ENCODE data around the gene RFX5.
A peak's percentile ranks its signal among the peaks of the same experiment; 100 is the strongest.
"Not testable (repeated sequence)": the region's sequence is repeated elsewhere in the genome, so short reads cannot be mapped to it uniquely, and the experiment has no call there.

Gene RFX5

DNA sequence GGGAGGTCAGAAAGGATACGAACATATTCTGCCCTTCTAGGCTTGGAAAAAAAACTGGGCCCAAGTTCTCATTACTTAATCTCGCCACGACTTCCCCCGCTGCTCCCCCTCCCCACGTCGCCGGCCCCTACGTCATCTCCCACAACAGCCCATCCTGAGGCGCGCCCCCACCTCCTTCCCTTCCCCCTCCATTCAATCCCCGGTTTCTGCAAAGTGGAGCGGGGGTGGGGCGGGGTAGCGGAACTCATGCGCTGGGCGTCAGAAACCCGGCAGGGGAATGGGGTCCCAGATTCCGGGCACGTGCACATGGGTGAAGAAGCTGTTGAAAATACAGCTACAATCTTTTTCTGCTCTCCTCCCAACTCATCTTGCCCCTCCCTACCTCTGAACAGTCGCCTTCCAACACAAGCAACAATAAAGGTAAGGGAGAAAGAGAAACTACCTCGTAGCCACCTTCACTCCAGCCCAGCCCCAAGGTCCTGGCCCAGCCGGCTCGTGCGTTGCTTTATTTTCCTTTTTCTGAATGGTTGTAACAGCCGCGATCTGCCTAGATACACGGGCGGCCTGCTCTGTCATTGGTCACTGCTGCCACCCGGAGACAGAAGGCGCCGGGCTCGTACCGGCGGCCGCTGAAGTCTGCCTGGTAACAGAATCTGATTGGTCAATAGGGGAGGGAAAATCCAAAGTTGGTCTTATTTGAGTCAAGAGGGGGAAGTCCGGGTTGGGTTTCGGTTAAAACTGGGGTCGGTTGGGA lies at the start of gene RFX5:
TSS of gene RFX5 (minus strand) at position 484 of the 754 bp plus-strand sequence. CDS start 932 bp downstream, outside the sequence.
- DNase-seq (ENCODE audit: low spot score): peak; percentile 94

DNA sequence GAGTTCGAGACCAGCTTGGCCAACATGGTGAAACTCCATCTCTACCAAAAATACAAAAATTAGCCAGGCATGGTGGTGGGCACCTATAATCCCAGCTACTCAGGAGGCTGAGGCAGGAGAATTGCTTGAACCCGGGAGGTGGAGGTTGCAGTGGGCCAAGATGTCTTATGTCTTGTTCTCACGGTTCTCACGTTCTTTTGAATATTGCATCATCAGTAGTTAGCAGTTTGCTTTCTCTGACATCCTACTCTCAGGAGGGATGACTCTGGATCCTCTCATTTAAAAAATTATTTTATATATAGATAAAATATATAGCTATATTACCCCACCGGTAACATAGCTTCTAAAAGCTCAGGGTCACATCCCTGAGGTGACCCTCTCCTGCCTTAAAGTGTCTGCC lies 49.2 kb upstream of the RFX5 start:
- not testable (repeated sequence) for DNase-seq (ENCODE audit: low spot score)

DNA sequence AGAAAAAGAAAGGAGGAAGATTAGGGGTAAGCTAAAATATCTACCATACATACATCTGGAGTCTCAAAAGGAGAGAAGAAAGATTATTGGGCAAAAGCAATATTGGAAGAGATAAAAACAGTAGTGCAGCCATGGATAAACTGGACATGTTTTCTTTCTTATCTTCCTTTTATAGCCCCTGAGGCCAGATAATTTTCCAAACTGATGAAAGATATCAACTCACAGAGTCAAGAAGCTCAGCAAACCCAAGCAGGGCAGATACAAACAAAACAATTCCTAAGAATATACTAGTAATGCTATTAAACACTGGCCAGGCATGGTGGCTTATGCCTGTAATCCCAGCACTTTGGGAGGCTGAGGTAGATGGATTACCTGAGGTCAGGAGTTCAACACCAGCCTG lies 46.5 kb upstream of the RFX5 start:
- DNase-seq (ENCODE audit: low spot score): no peak

DNA sequence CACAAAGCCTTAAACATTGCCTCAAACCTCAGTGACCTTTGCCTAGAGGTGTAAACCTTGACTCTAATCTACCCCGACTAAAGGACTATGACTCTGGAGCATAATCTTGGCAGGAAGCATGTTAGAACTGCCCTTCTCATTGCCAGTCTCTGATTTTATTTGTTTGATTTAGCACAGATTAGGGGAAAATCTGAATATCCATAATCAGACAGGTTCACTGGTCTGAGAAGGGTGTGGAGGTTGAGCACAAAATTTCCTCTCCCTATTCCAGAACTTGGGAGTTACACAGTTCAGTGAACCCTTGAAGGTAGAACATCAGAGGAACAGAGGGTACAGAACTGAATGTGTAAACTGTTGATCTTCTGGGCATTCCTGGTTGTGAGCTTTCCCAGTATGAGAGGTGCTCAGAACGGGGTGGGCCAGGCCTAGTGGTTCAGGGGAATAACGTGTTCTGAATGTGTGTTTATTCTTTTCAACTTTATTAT lies 44.1 kb upstream of the RFX5 start:
- DNase-seq (ENCODE audit: low spot score): no peak

DNA sequence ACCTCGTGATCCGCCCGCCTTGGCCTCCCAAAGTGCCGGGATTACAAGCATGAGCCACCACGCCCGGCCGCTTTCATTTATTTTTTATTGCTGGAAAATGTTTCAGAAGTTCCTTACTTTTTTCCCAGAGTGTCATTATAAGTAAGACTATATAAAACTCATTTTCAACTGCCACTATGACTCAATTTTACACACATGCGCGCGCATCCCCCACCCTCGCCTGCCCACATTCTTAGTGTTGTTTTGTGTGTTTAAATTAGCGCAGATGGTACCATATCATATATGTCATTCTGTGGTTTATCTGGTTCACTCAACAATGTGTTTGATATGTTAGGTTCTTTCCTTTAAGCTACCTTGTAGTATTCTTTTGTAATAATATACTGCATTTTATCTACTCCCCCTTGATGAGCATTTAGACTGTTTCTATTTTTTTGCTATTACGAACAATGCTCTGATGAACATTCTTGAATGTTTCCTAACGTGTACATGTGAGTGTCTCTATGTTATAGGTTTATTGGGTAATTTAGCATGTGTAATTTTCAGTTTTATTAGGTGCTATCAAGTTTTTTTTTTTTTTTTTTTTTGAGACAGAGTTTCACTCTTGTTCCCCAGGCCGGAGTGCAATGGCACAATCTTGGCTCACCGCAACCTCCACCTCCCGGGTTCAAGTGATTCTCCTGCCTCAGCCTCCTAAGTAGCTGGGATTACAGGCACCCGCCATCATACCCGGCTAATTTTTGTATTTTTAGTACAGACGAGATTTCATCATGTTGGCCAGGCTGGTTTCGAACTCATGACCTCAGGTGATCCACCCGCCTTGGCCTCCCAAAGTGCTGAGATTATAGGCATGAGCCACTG lies 43.4 kb upstream of the RFX5 start:
- DNase-seq (ENCODE audit: low spot score): not testable (repeated sequence)

DNA sequence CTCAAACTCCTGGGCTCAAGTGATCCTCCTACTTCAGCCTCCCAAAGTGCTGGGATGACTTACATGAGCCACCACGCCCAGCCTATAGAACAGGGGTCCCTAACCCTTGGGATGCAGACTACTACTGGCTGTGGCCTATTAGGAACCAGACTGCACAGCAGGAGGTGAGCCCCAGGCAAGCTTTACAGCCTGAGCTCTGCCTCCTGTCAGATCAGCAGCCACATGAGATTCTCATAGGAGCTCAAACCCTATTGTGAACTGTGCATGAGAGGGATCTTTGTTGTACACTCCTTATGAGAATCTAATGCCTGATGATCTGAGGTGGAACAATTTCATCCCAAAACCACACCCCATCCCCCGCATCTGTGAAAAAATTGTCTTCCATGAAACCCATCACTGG lies 39.0 kb upstream of the RFX5 start:
- DNase-seq (ENCODE audit: low spot score): no peak

DNA sequence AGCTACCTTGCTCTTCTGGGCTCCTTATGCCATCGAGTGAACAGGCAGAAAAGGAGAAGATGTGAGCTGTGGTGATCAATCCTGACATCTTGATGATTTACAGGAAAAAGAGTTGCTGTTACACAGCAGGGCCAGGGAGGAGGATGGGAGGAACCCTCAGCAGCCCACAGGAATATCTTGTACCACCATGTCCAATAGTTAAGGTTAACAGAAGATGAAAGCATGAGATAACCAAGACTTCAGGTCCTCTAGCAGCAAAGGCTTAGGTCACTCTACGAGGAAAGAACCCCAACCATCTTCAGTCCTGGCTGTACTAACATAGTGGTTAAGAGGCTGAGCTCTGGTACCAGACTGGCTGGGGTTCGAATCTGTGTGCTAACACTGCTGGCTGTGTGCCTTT lies 37.5 kb upstream of the RFX5 start:
- DNase-seq (ENCODE audit: low spot score): no peak

DNA sequence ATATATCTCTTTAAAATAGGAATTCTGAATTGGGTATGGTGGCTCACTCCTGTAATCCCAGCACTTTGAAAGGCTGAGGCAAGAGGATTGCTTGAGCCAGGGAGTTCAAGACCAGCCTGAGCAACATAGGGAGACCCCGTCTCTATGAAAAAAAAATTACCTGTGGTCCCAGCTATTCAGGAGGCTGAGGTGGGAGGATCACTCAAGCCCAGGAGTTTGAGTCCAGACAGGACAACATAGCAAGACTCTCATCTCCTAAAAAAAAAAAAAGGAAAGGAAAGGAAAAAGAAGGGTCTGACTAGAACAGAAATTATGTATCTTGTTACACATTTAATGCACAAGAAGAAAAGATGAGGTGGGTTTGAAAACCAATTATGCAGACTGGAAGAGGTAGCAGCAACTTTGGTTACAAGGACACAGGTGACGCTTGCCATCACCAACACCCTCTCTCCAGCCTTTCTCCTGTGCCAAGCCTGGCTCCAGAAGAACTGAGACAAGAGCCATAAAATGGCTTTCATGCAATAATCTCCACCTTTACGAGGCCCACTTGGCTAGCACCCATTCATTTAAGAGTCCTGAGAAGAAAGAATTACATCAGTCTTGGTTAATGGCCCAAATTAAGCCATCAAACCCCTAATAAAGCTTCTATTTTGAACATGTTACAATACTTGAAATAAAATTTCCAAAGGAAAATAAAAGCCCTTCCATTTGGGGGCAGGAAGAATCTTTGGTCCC lies 30.3 kb upstream of the RFX5 start:
- no peak for DNase-seq (ENCODE audit: low spot score)

DNA sequence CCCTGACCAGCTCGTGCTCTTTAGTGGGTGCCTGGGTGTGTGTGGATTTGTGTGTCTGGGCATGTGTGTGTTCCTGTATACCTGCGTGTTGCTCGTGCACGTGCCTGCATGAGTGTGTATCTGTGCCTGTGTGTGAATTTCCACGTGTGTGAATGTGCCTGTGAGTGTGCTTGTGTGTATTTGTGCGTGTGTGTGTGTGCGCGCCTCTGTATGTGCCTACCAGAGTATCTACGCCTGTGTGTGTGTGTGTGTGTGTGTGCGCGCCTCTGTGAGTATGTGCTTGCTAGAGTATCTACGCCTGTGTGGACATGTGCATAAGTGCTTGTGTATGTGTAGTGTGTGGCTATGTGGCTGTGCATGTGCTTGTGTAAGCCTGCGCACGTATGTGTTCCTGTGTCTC lies 26.1 kb upstream of the RFX5 start:
- DNase-seq (ENCODE audit: low spot score): no peak

DNA sequence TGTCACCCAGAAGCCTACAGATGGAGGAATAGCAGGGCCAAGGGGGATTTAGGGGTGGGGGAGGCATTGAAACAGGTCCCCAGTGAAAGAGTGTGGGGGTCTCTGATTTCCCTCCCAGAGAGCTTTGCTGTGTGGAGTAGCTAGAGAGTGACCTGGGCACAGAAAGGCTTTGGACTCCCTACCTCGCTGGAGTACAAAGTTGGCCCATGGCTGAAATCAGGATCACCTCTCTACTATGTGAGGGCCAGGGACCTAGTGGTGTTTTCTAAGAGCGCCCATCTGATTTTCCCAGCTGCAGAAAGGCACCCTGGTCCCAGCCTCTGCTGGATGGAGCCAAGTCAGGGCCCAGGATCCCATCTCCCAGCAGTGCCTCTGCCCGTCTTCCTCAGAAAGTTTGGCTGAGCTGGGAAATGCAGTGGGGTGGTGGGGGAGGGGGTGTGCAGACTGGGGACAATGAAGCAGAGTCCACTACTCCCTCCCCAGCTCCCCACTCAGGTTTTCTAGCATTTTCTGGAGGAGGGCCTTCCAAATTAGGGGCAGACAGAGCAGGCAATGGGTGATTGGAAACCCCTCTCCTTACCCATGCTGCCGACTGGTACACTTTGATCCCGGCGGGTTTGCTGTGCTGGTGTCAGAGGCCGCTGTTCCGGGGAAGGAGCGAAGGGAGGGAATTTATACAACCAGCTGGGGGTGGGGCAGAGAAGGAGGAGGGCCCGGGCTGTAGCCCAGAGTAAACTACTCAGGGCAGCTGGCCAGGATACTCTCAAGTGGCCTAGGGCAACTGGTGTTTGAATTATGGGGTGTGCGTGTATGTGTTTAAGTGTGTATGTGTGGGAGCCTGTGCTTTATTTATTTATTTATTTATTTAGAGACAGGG lies 25.2 kb upstream of the RFX5 start, which contains the start of gene SELENBP1:
TSS of gene SELENBP1 (minus strand) at position 648 of the 877 bp plus-strand sequence. CDS start at position 584, 64 bp downstream.
- DNase-seq (ENCODE audit: low spot score): peak; percentile 78

DNA sequence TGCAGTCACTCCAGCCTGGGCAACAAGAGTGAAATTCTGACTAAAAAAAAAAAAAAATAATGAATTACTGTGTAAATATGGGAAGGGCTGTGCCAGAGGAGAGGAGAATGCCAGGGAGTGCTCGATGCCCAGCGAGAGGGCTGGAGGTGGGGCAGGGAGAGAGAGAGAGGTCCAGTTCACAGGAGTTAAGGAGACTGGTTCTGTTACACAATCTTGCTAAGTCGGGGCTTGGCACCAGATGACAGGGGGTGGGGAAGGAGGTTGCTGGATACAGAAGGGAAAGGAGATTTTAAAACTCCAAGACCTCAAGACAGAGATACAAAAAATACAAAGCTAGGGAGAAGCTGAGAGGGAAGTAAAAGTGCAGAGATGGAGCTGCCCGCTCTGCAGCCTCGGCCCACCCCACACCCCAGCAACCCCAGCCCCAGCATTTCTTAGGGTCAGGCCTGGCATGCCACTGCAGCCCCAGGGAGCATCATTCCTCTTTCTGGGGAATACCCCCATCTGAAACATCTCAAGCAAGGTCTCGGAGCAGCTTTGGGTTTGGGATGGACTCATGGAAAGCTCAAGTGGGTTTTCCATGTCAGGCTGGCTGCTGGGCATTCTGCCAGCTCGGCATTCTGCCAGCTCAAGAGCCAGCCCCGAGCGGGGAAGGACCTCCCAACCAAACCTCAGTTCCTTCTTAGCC lies 24.5 kb upstream of the RFX5 start:
- peak; percentile 59 for DNase-seq (ENCODE audit: low spot score)

DNA sequence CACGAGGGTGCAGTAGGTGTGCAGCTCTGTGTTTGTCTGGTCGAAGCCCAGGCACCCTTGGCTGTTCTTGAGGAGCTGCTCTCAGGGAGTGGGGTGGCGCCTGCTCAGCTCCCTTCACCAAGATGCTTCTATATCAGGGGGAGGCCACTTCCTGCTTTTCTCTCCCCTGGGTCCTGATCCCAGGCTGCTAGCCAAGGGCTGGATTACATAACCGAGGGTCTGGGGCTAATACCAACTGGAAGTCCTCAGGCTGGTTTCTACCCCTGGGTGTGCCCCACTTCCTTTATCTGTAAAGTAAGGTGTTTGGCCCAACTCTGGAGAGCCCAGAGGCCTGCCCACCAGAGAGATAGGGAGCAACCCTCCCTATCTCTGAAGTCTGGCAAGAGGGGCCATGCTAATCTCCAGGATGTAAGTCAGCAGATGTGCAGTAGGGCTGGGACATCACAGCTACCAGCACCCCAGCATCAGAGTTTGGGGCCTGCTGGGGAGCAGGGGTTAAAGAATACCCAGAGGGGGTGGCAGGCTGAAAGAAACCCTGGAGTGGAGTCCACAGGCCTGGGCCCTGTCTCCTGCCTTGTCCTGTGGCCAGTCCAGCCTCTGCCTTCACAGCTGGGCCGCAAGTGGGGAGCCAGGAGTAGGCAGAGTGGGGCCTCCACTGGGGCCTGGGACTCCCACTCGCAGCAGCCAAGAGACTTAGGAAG lies 23.3 kb upstream of the RFX5 start:
- no peak for DNase-seq (ENCODE audit: low spot score)

DNA sequence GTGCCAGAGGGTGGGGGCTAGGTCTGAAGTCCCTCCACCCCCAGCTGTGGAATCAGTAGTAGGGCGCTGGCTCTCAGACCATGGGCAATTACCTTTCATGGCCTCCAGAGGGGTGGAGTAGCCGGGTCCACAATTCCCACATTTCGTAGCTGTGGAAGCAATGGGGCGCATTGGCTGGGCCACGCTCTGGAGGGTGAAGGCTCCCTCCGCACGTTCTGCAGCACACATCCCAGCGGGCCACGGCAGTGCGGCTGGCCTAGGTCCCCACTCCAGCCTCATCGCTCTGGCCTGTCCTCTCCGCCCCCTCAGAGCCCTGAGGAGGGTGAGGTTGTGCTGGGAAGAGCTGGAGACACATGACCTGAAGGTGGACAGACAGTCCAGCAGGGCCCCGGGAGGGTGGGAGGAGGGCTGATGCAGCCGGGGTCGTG lies 22.6 kb upstream of the RFX5 start:
- DNase-seq (ENCODE audit: low spot score): no peak

DNA sequence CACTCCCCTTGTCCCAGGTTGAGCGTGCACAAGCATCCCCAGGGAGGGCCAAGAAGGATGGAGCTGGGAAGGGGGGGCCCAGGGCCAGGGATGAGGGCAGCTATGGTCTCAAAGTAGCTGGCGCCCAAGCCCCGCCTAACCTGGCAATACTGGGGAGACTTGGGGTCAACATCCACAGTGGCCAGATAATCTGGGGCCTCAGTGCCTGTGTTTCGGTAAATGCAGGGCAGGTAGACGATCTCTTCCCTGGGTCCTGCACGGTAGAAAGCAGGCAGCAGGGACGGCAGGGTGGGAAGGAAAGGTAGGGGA lies 22.2 kb upstream of the RFX5 start:
- no peak for DNase-seq (ENCODE audit: low spot score)

DNA sequence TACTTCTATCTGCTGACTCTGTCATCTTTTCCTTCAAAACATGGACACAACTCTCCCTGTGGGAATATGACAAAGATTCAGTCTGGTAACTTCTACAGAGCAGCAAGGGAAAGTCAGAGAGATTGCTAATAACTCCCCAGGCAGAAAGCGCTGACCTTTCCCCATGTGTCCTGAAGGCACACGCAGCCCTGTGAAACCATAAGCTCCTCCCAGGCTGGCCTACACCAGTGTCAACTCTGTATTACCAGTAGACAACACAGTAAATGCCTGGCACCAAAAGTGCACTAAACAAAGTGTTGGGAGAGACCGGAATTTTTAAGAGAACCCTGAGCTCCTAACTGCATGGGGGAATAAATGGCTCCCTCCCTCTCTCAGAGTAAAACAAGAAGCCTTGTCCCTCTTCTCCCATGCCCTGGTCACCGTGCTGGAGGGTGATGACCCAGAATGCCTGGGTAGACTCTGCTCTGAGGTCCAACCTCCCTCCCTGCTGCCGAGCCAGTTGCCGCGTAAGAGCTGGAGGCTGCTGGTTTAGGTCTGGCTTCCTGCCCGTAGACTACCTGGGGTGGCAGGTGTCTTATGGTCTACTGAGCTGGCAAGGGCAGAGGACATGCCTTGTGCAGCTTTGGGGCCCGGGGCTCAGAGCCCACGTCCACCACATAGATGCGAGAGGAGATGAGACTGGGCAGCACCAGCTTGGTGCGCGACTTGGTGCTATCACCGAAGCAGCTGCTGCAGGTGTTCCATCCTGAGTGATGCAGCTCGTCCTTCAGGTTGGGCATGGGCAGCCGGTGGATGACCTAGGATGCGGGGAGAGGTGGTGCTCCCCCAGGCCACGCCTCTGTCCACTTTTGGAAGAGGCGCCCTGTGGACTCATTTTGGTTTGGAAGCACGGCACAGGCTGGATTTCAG lies 21.6 kb upstream of the RFX5 start:
- DNase-seq (ENCODE audit: low spot score): no peak

DNA sequence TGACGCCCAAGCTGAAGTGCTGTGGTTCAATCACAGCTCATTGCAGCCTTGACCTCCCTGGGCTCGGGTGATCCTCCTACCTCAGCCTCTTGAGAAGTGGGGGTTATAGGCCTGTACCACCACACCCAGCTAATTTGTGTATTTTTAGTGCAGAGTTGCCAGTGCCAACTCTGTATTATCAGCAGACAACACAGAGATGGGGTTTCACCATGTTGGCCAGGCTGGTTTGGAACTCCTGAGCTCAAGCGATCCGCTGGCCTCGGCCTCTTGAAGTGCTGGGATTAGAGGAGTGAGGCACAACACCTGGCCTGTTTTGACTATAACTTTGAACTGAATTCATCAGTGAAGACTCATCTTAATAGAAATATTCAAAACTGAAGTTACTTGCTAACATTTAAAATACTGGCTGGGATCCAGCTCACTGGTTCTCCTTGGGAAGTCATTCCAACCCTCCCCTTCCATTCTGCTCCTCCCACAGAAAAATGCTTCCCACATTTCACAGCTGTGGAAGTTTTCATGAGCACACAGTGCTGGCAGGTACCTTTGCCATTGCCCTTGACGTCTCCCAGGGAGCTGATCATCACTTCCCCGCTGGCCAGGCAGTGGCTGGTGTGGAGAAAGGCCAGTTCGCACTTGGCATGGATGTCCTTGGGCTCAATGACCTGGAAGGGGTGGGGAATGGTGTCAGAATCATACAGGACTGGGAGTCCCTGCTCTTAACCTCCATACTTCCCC lies 20.8 kb upstream of the RFX5 start:
- no peak for DNase-seq (ENCODE audit: low spot score)

DNA sequence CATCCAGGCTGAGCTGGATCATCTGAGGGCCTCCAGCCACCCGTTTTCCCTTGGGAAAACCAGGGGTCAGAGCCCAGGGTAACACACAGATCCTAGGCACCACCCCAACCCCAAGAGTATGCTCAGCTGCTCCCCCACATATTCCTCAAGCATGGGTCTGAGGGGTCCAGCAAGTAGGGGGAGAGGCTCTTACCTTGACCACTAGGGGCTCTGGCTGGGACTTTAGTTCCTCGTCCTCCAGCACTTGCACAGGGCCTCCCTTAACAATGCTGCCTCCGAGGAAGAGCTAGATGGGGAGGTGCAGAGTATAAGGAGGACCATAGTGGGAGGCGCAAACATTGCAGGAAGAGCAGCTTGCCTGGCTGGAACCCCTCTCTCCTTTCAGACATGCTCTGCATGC lies 17.9 kb upstream of the RFX5 start:
- no peak for DNase-seq (ENCODE audit: low spot score)
